Trophoblast cell (in vitro differentiated cells and primary cell): ENCODE measurements around the gene PHC1.

Source experiments
- DNase-seq, 2 donors: peaks; one replicate each; pipeline ENCODE4 v3.0.0-alpha.2; 2016
- H2AFZ ChIP-seq: 2 replicates; pipeline ENCODE4 v1.6.1; 2013; ENCODE audit warnings: low read length, moderate library complexity, mild to moderate bottlenecking; ENCODE audit not compliant: insufficient read depth, poor library complexity
- H2AK5ac ChIP-seq: 2 replicates; pipeline ENCODE4 v1.6.1; 2013; ENCODE audit warnings: mild to moderate bottlenecking, low read length
- H2BK120ac ChIP-seq: 2 replicates; pipeline ENCODE4 v1.6.1; 2013; ENCODE audit warnings: low read length, mild to moderate bottlenecking, moderate library complexity; ENCODE audit not compliant: insufficient read depth, poor library complexity
- H2BK12ac ChIP-seq: 2 replicates; pipeline ENCODE4 v1.6.1; 2013; ENCODE audit warnings: mild to moderate bottlenecking, low read length, moderate library complexity
- H2BK5ac ChIP-seq: 2 replicates; pipeline ENCODE4 v1.6.1; 2013; ENCODE audit warnings: low read length, low read depth, moderate library complexity, mild to moderate bottlenecking; ENCODE audit not compliant: poor library complexity
- H3K14ac ChIP-seq: 2 replicates; pipeline ENCODE4 v1.6.1; 2013; ENCODE audit warnings: mild to moderate bottlenecking, low read length
- H3K18ac ChIP-seq: 2 replicates; pipeline ENCODE4 v1.6.1; 2013; ENCODE audit warnings: mild to moderate bottlenecking, low read length
- H3K23ac ChIP-seq: 2 replicates; pipeline ENCODE4 v1.6.1; 2013; ENCODE audit warnings: low read length
- H3K27ac ChIP-seq: 2 replicates; pipeline ENCODE4 v1.5.1; 2013; ENCODE audit warnings: low read depth, mild to moderate bottlenecking, inconsistent platforms, low read length, moderate library complexity
- H3K27me3 ChIP-seq: 2 replicates; pipeline ENCODE4 v1.6.1; 2013; ENCODE audit warnings: inconsistent platforms, mild to moderate bottlenecking, low read length, moderate library complexity; ENCODE audit not compliant: insufficient read depth
- H3K36me3 ChIP-seq, 2 experiments: 1 replicate in 1 of 2; 2 replicates in 1 of 2; pipeline ENCODE4 v1.6.1; 2013; ENCODE audit warnings: low read length in 2 of 2, mild to moderate bottlenecking in 2 of 2, moderate library complexity in 1 of 2; ENCODE audit not compliant: insufficient read depth in 2 of 2, control insufficient read depth in 1 of 2
- H3K4ac ChIP-seq: 2 replicates; pipeline ENCODE4 v1.6.1; 2013; ENCODE audit warnings: low read depth, mild to moderate bottlenecking, low read length, moderate library complexity
- H3K4me1 ChIP-seq, 2 experiments: 1 replicate in 1 of 2; 2 replicates in 1 of 2; pipeline ENCODE4 v1.6.1; 2013; ENCODE audit warnings: low read length in 2 of 2, mild to moderate bottlenecking in 2 of 2, moderate library complexity in 1 of 2; ENCODE audit not compliant: insufficient read depth in 2 of 2, control insufficient read depth in 1 of 2
- H3K4me2 ChIP-seq: 2 replicates; pipeline ENCODE4 v1.6.1; 2013; ENCODE audit warnings: inconsistent platforms, mild to moderate bottlenecking, low read length, moderate library complexity
- H3K4me3 ChIP-seq: 2 replicates; pipeline ENCODE4 v1.5.1; 2013; ENCODE audit warnings: mild to moderate bottlenecking, low read depth, low read length, inconsistent platforms
- H3K79me1 ChIP-seq: one replicate; pipeline ENCODE4 v1.6.1; 2013; ENCODE audit warnings: low read length
- H3K79me2 ChIP-seq: 2 replicates; pipeline ENCODE4 v1.6.1; 2013; ENCODE audit warnings: low read length, mild to moderate bottlenecking; ENCODE audit not compliant: control insufficient read depth, insufficient read depth, poor library complexity
- H3K9ac ChIP-seq: 2 replicates; pipeline ENCODE4 v1.6.1; 2013; ENCODE audit warnings: mild to moderate bottlenecking, low read length
- H3K9me3 ChIP-seq: 2 replicates; pipeline ENCODE4 v1.6.1; 2013; ENCODE audit warnings: low read depth, mild to moderate bottlenecking, control low read depth, inconsistent platforms, low read length; ENCODE audit not compliant: insufficient read depth
- H4K12ac ChIP-seq: 2 replicates; pipeline ENCODE4 v1.6.1; 2013; ENCODE audit warnings: low read depth, mild to moderate bottlenecking, low read length, moderate library complexity
- H4K8ac ChIP-seq: 2 replicates; pipeline ENCODE4 v1.6.1; 2013; ENCODE audit warnings: low read depth, mild to moderate bottlenecking, low read length, moderate library complexity
- H4K91ac ChIP-seq: one replicate; pipeline ENCODE4 v1.6.1; 2013; ENCODE audit warnings: low read depth, mild to moderate bottlenecking, low read length, moderate library complexity
- WGBS: extraction: QIAGEN DNeasy Blood & Tissue Kit; methylation state at CpG from one replicate; pipeline ENCODE4 v1.1.7; 2013; ENCODE audit warnings: missing lambda C conversion rate; ENCODE audit not compliant: insufficient read length, insufficient coverage; ENCODE audit errors: extremely low coverage; 5-methylcytosine and 5-hydroxymethylcytosine counted together

The PHC1 gene

GRCh38 chr12:8907513-8907912, 6.8 kb upstream of the PHC1 start:
- Histone ChIP-seq H4K91ac (peak overlapping the region; percentile 37), H3K79me1 (peaks cover 2% of the 10 kb centered on the region), H3K9ac (no peak overlapping the region), H3K9me3 (no peaks in the 10 kb centered on the region), H3K4me1 (peaks cover 3% of the 10 kb centered on the region in 2 experiments), H2BK12ac (no peak overlapping the region), H2BK120ac (no peak overlapping the region), H3K18ac (no peak overlapping the region), H3K23ac (no peak overlapping the region), H4K12ac (no peak overlapping the region), H3K4me3 (no peak overlapping the region), H2BK5ac (no peak overlapping the region), H3K79me2 (no peaks in the 10 kb centered on the region), H3K4me2 (no peak overlapping the region), H3K27ac (no peak overlapping the region), H2AFZ (no peak overlapping the region), H3K4ac (no peak overlapping the region), H4K8ac (peak overlapping the region; percentile 54), H3K36me3 (no peaks in the 10 kb centered on the region), H3K27me3 (no peaks in the 10 kb centered on the region), H3K14ac (no peak overlapping the region), H2AK5ac (no peak overlapping the region)
- no CpG with 5 or more reads among the region's 3 CpGs for WGBS
- no peak for DNase-seq

- no peaks in the 10 kb centered on the region for H3K9me3 ChIP-seq
These were observed 4.6 kb upstream of the PHC1 start for GRCh38 chr12:8909752-8910151.

GRCh38 chr12:8911606-8912268, 2.6 kb upstream of the PHC1 start:
- Histone ChIP-seq H3K79me1 (peaks cover 12% of the 10 kb centered on the region), H3K14ac (no peak overlapping the region), H2BK120ac (no peak overlapping the region), H3K4me2 (no peak overlapping the region), H3K4me3 (no peak overlapping the region), H3K36me3 (no peaks in the 10 kb centered on the region), H2AK5ac (no peak overlapping the region), H3K18ac (no peak overlapping the region), H3K27ac (no peak overlapping the region), H4K12ac (no peak overlapping the region), H3K79me2 (peaks cover 7% of the 10 kb centered on the region), H3K27me3 (no peaks in the 10 kb centered on the region), H3K4me1 (peaks cover 3% of the 10 kb centered on the region in 2 experiments), H4K91ac (no peak overlapping the region), H4K8ac (no peak overlapping the region), H3K4ac (no peak overlapping the region), H2BK12ac (no peak overlapping the region), H2AFZ (no peak overlapping the region), H3K9ac (no peak overlapping the region), H2BK5ac (no peak overlapping the region), H3K23ac (no peak overlapping the region), H3K9me3 (no peaks in the 10 kb centered on the region)
- WGBS: no CpG with 5 or more reads among the region's 3 CpGs
- peak in 1 of 2 donors; percentile 80 for DNase-seq

More at GRCh38 chr12:8909752-8910151, 4.6 kb upstream of the PHC1 start:
- Histone ChIP-seq H4K91ac (no peak overlapping the region), H3K9ac (no peak overlapping the region), H3K18ac (no peak overlapping the region), H3K27ac (no peak overlapping the region), H2BK120ac (no peak overlapping the region), H3K4me2 (no peak overlapping the region), H3K79me1 (peaks cover 10% of the 10 kb centered on the region), H2BK5ac (no peak overlapping the region), H2AK5ac (no peak overlapping the region), H2BK12ac (no peak overlapping the region), H3K4me3 (no peak overlapping the region), H3K36me3 (no peaks in the 10 kb centered on the region), H3K4me1 (peaks cover 3% of the 10 kb centered on the region in 2 experiments), H3K23ac (no peak overlapping the region), H4K8ac (no peak overlapping the region), H3K14ac (no peak overlapping the region), H4K12ac (no peak overlapping the region), H3K27me3 (no peaks in the 10 kb centered on the region), H3K79me2 (peaks cover 2% of the 10 kb centered on the region), H3K4ac (no peak overlapping the region), H2AFZ (no peak overlapping the region)
- DNase-seq: peak; percentile 56 to 82
- no CpG with 5 or more reads among the region's 5 CpGs for WGBS

GRCh38 chr12:8912914-8913313, 1.4 kb upstream of the PHC1 start:
- H3K4me3 ChIP-seq: no peak overlapping the region

More at GRCh38 chr12:8912914-8913313, 1.4 kb upstream of the PHC1 start:
- no peaks in the 10 kb centered on the region for H3K27me3 ChIP-seq
- no peak overlapping the region for H3K4ac ChIP-seq
- peak overlapping the region; percentile 47 for H3K4me2 ChIP-seq
- H3K4me1 ChIP-seq: peaks cover 3% of the 10 kb centered on the region in 2 experiments
- no CpG with 5 or more reads among the region's 9 CpGs for WGBS
- H3K14ac ChIP-seq: no peak overlapping the region
- H3K79me1 ChIP-seq: peaks cover 10% of the 10 kb centered on the region
- H2BK12ac ChIP-seq: no peak overlapping the region
- H3K79me2 ChIP-seq: peaks cover 7% of the 10 kb centered on the region
- H2BK120ac ChIP-seq: no peak overlapping the region
- no peaks in the 10 kb centered on the region for H3K36me3 ChIP-seq
- H4K91ac ChIP-seq: no peak overlapping the region
- no peaks in the 10 kb centered on the region for H3K9me3 ChIP-seq
- H2BK5ac ChIP-seq: no peak overlapping the region
- no peak overlapping the region for H4K12ac ChIP-seq
- H3K27ac ChIP-seq: no peak overlapping the region
- no peak overlapping the region for H4K8ac ChIP-seq
- no peak overlapping the region for H3K18ac ChIP-seq
- H2AFZ ChIP-seq: no peak overlapping the region
- H2AK5ac ChIP-seq: no peak overlapping the region
- peak; percentile 91 to 95 for DNase-seq
- H3K23ac ChIP-seq: no peak overlapping the region
- no peak overlapping the region for H3K9ac ChIP-seq
